MG63 (cell line): ENCODE measurements around the gene FUT8. TPM values are rescaled to one million over a fixed set of nuclear protein-coding genes. Genes with fewer than 3 reads are reported as not detected.
"Not testable (repeated sequence)": the region's sequence is repeated elsewhere in the genome, so short reads cannot be mapped to it uniquely, and the experiment has no call there.

Experiments
- DNase-seq: peaks from one replicate; pipeline ENCODE4 v3.0.0-alpha.2; 2020
- H3K27me3 ChIP-seq: fragments of 250-450 bp; sonication (Bioruptor Pico); 2 replicates; pipeline ENCODE4 v1.5.1; 2020; ENCODE audit warnings: mild to moderate bottlenecking, moderate library complexity
- H3K36me3 ChIP-seq: fragments of 250-450 bp; sonication (Bioruptor Pico); 2 replicates; pipeline ENCODE4 v1.5.1; 2020; ENCODE audit warnings: mild to moderate bottlenecking, moderate library complexity
- H3K4me3 ChIP-seq: fragments of 250-450 bp; sonication (Bioruptor Pico); 2 replicates; pipeline ENCODE4 v1.5.1; 2020; ENCODE audit warnings: mild to moderate bottlenecking, moderate library complexity
- H3K9me3 ChIP-seq: fragments of 250-450 bp; sonication (Bioruptor Pico); 2 replicates; pipeline ENCODE4 v1.5.1; 2020; ENCODE audit warnings: mild to moderate bottlenecking, moderate library complexity
- total RNA-seq: library from RNA; depleted of rRNA; stranded (reverse); fragments of >200 nt; shearing (Covaris generic); gene quantifications from 2 replicates; pipeline ENCODE4 v1.2.3, GENCODE V29; 2014; ENCODE audit warnings: low replicate concordance

The FUT8 gene
- total RNA-seq, 1 experiment from 2014 or later = 19.8 TPM

DNA sequence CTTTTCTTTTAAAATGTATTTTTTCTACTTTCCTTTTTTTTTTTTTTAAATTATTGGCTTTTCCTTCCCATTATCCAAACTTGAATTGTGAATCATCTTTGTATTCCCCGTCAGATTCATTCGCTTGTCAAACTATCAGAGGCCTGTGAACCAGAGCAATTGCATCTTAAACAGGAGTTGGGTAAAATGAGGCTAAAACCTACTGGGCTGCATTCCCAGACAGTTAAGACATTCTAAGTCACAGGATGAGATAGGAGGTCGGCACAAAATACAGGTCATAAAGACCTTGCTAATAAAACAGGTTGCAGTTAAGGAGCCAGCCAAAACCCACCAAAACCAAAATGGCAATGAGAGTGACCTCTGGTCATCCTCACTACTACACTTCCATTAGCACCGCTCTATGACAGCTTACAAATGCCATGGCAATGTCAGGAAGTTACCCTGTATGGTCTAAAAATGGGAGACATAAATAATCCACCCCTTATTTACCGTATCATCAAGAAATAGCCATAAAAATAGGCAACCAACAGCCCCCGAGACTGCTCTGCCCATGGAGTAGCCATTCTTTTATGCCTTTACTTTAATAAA, 19.9 kb downstream of the FUT8 start:
- Histone ChIP-seq H3K27me3 (no peaks in the 10 kb centered on the region), H3K4me3 (no peak overlapping the region), H3K9me3 (no peaks in the 10 kb centered on the region), H3K36me3 (no peaks in the 10 kb centered on the region)
- DNase-seq = no peak

DNA sequence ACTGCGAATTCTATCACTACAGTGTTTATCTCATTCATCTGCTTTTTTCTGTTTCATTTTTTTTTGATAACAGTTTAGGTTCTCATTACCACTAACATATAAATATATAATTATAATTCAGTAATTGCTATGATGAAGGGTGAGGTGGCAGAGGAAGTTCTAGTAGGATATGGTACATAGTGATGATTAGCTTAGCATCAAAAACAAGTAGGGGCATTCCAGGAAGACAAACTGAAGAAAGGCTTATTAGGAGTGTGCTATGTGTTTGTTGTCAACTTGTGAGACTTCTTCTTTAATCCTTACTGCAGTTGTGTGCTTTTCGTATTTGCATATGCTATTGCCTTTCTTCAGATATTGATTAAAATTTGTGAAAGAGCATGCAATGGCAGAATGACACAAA, 20.6 kb downstream of the FUT8 start:
- no peak for DNase-seq
- H3K27me3 ChIP-seq = no peaks in the 10 kb centered on the region
- H3K9me3 ChIP-seq = no peaks in the 10 kb centered on the region
- no peaks in the 10 kb centered on the region for H3K36me3 ChIP-seq
- H3K4me3 ChIP-seq = no peak overlapping the region

DNA sequence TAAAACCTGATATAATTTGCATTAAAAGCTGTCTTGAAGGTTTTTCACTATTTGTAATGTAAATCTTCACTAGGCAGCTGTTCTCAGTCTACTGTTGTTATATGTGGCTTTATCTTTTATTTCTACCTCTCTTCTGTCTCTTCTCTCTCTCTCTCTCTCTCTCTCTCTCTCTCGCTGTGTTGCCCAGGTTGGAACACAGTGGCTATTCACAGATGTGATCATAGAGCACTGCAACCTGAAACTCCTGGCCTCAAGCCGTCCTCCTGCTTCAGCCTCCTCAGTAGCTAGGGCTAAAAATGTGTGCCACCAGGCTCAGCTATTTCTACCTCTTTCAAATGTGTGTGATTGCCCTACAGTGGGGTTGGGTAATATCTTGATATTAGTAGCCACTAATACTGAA, 21.1 kb downstream of the FUT8 start:
- no peak overlapping the region for H3K4me3 ChIP-seq
- no peak for DNase-seq
- no peaks in the 10 kb centered on the region for H3K9me3 ChIP-seq
- H3K27me3 ChIP-seq = no peaks in the 10 kb centered on the region
- H3K36me3 ChIP-seq = no peaks in the 10 kb centered on the region

DNA sequence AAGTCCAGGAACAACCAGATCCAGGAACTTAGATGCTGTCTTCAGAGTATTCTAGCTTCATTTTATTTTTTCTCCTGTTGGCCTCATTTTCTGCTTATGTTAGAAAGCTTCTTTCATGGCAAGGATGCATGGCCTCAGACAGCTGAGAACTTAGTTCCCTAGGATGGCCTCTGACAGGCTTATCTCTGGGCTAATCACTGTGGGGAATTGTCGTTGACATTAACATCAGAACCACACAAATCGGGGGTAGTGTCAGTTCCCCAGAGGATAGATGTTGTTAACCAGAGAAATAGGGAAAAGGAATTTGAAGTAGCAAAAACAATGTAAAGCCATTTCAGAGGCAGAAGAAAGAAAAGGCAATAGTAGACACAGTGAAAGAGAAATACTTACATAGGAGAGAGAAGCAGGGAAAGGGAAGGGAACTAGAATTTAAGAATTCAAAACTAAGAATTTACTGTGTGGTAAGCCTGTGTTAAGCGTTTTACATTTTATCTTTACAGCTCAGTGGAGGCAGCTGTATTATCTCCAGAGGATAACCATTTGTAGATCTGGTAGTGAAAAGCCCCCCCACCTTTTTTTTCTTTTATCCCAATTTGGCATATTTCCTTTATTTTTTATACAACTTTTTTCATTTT, 21.8 kb downstream of the FUT8 start:
- no peaks in the 10 kb centered on the region for H3K27me3 ChIP-seq
- H3K4me3 ChIP-seq = no peak overlapping the region
- no peak for DNase-seq
- H3K9me3 ChIP-seq = no peaks in the 10 kb centered on the region
- H3K36me3 ChIP-seq = no peaks in the 10 kb centered on the region

DNA sequence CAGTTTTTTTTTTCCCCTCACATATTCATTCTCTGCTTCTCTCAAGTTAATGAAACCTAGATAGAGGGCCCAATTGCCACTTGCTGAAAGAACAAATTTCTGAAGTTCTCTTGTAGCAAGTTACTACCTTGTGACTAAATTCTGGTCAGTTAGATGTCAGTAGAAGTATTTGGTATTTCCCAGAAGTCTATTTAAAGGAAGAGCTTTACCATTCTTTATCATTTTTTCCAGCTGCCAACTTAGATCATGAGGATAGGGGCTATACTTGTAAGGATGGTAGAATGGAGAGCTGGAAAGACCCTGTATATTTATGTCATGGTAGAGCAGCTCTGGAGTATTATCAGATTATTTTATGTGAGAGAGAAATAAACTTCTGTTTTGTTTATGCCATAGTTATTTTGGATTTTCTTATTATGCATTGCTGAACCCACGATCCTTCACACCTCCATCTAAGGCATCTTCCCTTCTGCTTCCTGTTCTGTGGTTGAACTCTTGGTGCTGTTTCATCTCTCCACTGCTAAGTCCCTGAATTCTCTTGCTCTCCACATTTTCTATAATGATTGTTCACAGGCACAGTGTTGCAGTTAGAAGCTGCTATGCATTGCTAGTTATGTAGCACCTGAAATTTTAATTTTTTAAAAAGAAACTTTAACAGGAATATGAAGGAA, 25.9 kb downstream of the FUT8 start:
- H3K4me3 ChIP-seq = no peak overlapping the region
- H3K27me3 ChIP-seq = no peaks in the 10 kb centered on the region
- no peaks in the 10 kb centered on the region for H3K9me3 ChIP-seq
- H3K36me3 ChIP-seq = no peaks in the 10 kb centered on the region
- DNase-seq = no peak

DNA sequence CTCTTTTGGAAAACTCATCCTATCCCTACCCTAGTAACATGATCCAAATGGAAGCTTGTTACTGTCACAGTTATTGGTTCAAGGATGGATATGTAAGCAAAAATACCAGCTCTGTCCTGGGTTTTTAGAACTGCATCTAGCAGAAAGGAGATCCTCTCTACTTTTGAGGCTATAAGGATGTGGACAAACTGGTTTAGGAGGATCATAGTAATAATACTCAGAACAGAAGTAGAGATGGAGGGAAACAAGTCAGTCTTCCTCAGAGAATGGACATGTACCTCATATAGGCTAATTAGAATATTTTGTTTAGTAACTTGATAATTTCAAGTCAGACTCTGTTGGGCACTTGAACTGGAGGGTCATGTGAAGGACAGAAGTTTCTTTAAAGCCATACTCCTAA, 26.6 kb downstream of the FUT8 start:
- Histone ChIP-seq H3K4me3 (no peak overlapping the region), H3K27me3 (no peaks in the 10 kb centered on the region), H3K36me3 (no peaks in the 10 kb centered on the region), H3K9me3 (no peaks in the 10 kb centered on the region)
- DNase-seq = no peak

DNA sequence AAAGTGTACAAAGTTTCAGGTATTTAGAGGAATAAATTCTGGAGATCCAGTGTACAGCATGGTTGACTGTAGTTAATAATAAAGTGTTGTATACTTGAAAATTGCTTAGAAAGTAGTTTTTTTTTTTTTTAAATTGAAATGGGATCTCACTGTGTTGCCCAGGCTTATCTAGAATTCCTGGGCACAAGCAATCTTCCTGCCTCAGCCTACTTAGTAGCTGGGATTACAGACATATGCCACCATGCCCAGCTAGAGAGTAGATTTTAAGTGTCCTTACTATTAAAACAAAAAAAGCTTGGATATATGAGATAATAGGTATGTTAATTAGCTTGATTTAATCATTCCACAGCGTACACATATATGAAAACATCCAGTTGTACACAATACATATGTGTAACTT, 27.7 kb downstream of the FUT8 start:
- no peaks in the 10 kb centered on the region for H3K9me3 ChIP-seq
- H3K27me3 ChIP-seq = no peaks in the 10 kb centered on the region
- H3K36me3 ChIP-seq = no peaks in the 10 kb centered on the region
- DNase-seq = no peak
- H3K4me3 ChIP-seq = no peak overlapping the region

DNA sequence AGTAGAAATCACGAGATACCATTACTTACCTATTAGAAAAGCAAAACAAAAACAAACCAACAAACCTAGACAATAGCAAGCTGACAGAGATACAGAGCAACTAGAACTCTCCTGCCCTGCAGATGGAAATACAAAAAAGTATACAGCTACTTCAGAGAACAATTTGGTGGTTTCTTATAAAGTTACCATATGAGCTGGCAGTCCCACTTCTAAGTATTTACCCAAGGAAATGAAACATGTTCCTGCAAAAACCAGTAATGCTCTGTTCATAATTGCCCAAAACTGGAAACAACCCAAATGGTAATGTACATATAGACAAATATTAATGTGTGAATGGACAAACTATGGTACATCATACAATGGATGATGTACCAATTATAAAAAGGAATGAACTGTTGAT, 31.7 kb downstream of the FUT8 start:
- Histone ChIP-seq H3K36me3 (no peaks in the 10 kb centered on the region), H3K4me3 (no peak overlapping the region), H3K27me3 (no peaks in the 10 kb centered on the region), H3K9me3 (no peaks in the 10 kb centered on the region)
- no peak for DNase-seq

DNA sequence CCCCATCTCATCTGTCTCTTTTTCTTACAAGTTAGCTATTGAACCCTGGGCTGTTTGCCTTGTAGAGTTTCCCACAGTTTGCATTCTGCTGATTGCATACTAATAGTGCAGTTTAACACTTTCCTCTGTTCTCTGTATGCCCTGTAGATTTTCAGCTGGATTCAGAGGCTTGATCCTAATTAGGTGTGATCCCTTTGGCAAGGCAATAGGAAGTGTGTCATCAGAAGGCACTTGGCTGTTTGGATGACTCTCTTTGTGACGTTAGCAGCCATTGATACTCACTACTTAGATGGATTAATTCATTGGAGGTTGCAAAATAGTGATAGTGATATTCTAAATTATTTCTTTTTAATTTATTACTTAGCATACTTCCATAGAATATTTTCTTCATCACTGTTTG, 33.6 kb downstream of the FUT8 start:
- Histone ChIP-seq H3K36me3 (no peaks in the 10 kb centered on the region), H3K27me3 (no peaks in the 10 kb centered on the region), H3K9me3 (no peaks in the 10 kb centered on the region), H3K4me3 (no peak overlapping the region)
- DNase-seq = no peak

DNA sequence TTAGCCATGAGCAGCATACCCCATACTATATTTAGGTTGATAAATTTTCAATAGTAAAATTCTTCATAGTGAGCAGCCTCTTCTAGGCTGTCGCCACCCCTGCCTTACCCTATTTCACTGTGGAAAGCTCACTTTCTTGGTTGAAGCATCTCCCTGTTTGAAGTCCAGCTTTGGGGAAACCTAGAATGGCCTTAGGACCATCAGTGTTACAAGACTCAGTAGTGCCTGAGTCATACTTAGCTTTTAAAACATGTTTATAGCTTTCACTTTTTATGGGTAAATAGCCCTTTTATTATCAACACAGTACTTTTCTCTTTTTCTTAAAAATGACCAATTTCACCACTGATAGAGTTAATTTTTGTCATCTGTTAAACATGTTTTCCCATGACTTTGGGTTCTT, 37.1 kb downstream of the FUT8 start:
- no peak for DNase-seq
- H3K36me3 ChIP-seq = no peaks in the 10 kb centered on the region
- no peaks in the 10 kb centered on the region for H3K9me3 ChIP-seq
- H3K4me3 ChIP-seq = no peak overlapping the region
- H3K27me3 ChIP-seq = no peaks in the 10 kb centered on the region

DNA sequence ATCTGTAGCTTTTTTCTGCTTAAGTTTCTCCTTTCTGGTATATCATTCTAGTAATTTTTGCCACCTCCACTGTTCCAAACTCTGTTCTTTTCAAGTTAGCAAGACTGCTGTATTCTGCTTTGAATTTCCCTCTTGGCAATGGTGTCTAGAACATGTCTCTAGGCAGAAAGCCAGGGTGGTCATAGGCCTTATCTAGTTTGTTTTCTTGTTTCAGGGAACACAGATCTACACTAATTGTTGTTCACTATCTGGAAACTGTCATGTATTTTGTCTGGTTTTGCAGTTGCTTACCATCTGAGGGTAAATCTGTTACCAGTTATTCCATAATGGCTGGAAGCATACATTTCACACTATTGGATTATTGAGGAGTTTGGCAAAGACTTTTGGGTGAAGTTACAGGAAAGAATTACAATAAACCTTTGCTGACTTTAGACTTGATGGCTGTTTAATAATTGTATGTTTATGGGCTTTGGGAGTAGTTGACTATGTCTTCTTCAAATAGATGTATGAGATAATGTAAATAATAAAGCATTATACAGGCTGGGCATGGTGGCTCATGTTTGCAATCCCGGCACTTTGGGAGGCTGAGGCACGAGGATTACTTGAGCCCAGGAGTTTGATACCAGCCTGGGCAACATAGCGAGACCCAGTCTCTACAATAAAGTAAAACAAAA, 41.4 kb downstream of the FUT8 start:
- no peak overlapping the region for H3K4me3 ChIP-seq
- no peaks in the 10 kb centered on the region for H3K9me3 ChIP-seq
- H3K36me3 ChIP-seq = no peaks in the 10 kb centered on the region
- H3K27me3 ChIP-seq = no peaks in the 10 kb centered on the region
- DNase-seq = no peak

DNA sequence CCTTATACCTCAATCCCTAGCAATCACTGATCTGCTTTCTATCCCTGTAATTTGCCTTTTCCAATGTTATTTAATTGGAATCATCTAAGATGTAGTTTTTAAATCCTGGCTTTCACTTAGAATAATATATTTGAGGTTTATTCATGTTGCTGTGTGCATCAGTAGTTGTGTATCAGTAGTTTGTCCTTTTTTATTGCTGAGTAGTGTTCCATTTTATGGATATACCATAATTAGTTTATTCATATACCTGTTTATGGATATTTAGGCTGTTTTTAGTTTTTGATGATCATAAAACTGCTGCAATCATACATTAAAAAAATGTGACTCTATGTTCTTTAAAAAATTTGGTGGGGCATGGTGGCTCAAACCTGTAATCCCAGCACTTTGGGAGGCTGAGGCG, 43.7 kb downstream of the FUT8 start:
- H3K27me3 ChIP-seq = no peaks in the 10 kb centered on the region
- DNase-seq = no peak
- no peaks in the 10 kb centered on the region for H3K9me3 ChIP-seq
- H3K36me3 ChIP-seq = no peaks in the 10 kb centered on the region
- no peak overlapping the region for H3K4me3 ChIP-seq

DNA sequence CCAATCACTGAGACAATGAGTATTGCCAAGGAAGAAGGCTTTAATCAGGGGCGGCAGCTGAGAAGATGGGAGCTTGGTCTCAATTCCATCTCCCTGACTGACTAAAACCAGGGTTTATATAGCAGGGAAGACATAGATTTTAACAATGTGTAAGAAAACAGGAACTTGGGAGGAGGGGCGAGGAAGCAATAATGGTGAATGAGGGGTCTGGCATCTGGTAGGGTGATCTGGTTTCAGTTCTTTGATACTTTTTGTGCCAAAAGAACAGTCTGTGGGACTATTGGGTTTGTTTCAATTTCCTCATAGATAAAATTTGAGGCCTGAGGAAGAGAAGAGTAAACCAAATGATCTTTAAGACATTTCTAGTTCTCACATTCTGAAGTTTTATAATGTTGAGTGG, 49.2 kb downstream of the FUT8 start:
- Histone ChIP-seq H3K4me3 (no peak overlapping the region), H3K27me3 (no peaks in the 10 kb centered on the region), H3K9me3 (no peaks in the 10 kb centered on the region), H3K36me3 (no peaks in the 10 kb centered on the region)
- no peak for DNase-seq

DNA sequence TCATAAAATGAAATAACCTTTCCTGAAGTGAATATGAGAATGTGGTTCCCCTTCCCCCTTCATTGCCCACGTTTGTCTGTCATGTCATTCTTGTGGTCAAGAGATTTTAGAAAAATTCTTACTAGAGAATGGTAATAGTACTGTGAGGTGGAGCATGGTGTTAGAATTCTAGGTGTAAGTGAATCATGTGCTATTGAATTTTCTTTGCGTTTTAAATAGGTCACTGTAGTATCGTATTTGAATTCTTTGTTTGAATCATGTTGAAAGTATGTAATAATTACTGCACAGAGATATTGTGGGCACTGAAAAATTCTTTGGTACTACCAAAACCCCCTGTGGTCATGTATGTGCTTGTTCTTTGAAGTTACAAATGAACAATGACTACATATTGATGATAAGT, 49.9 kb downstream of the FUT8 start:
- DNase-seq = no peak
- H3K9me3 ChIP-seq = no peaks in the 10 kb centered on the region
- H3K4me3 ChIP-seq = no peak overlapping the region
- H3K36me3 ChIP-seq = no peaks in the 10 kb centered on the region
- no peaks in the 10 kb centered on the region for H3K27me3 ChIP-seq

DNA sequence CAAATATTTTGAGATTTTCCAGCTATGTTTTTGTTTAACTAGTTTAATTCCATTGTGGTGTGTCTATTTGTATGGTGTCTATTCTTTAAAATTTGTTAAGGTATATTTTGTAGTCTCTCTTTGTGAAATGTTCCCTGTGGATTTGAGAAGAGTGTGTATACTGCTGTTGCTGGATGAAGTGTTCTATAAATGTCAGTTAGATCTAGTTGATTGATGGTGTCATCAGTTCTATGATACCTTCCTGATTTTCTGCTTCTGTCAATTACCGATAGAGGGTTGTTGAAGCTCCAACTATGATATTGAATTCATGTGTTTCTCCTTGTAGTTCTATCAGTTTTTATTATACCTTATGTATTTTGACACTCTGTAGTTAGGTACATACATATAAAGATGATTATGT, 53.1 kb downstream of the FUT8 start:
- no peaks in the 10 kb centered on the region for H3K9me3 ChIP-seq
- no peak for DNase-seq
- H3K27me3 ChIP-seq = no peaks in the 10 kb centered on the region
- no peaks in the 10 kb centered on the region for H3K36me3 ChIP-seq
- no peak overlapping the region for H3K4me3 ChIP-seq

DNA sequence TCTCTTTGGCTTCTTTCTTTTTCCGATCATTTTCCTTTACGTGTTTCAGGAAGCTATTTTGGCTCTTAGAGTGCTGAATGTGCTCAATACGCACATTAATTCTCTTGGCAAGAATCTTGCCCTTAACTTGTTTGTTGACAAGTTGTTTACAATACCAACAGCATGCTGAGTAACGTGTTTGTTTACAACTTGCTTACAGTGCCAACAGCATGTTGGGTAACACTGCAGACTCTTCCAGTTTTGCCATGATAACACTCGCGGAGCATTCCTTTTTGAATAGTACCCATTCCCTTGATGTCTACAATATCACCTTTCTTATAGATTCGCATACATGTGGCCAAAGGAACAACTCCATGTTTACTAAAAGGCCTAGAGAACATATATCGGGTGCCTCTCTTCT, 55.4 kb downstream of the FUT8 start:
- not testable (repeated sequence) for H3K4me3 ChIP-seq, DNase-seq, H3K27me3 ChIP-seq, H3K9me3 ChIP-seq, H3K36me3 ChIP-seq

DNA sequence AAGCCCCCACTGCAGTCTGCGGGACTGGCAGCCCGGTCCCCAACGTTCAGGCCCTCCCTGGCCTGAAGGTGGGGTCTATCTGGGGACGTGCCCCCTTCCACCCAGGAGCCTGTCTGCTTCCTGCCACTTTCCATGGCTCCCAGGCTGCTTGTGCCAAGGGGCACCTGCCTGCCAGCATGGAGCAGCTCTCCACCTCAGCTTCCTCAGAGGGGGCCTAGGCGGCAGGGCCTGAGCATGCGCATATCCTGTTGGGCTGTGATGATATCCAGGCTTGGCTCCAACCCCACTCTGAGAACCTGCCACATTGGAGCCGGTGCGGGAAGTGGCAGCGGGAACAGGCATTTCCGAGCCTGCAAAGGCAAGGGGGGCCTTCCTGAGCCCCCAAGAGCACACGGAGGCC, 57.4 kb downstream of the FUT8 start:
- Histone ChIP-seq H3K36me3 (no peaks in the 10 kb centered on the region), H3K27me3 (no peaks in the 10 kb centered on the region), H3K4me3 (no peak overlapping the region), H3K9me3 (no peaks in the 10 kb centered on the region)
- no peak for DNase-seq

DNA sequence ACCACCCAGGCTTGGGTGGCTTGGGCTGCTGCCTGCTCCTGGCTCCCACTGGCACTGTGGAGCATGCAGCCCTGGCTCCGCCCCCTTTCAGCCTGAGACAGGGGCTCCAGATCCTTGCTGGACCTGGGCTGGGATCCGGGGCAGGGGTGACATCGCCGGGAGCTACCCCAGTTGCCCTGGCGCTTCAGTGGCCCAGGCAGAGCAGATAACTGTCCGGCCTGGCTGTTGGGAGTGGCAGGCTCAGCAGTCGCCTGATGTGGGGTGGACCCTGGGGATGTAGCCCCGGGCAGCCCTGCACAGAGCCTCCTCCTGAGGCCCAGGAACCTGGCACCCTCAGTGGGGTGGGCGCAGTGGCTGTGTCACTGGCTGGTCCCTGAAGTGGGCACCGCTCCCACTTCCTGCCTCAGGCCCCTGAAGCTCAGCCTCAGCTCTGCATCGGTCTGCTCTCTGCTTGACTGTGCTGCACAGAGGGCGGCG, 57.9 kb downstream of the FUT8 start:
- Histone ChIP-seq H3K9me3 (no peaks in the 10 kb centered on the region), H3K36me3 (no peaks in the 10 kb centered on the region), H3K4me3 (no peak overlapping the region), H3K27me3 (no peaks in the 10 kb centered on the region)
- DNase-seq = no peak
